OCI-LY1 (cell line): ENCODE measurements around the gene STEAP1B.

Experiments used
- H2AFZ ChIP-seq: fragments of 200-600 bp; sonication (generic), shearing (Covaris generic); 2 replicates; pipeline ENCODE4 v1.6.0; 2014; ENCODE audit warnings: antibody characterized with exemption, mild to moderate bottlenecking, low read length
- H3F3A ChIP-seq: fragments of 200-600 bp; sonication (generic), shearing (Covaris generic); 2 replicates; pipeline ENCODE4 v1.6.0; 2014; ENCODE audit warnings: mild to moderate bottlenecking, antibody characterized with exemption, low read length, moderate library complexity; ENCODE audit not compliant: insufficient read depth
- H3K27ac ChIP-seq: fragments of 200-600 bp; sonication (generic); 2 replicates; pipeline ENCODE4 v1.5.1; 2014; ENCODE audit warnings: low read length, mixed run types, mild to moderate bottlenecking, low read depth; ENCODE audit not compliant: poor library complexity, severe bottlenecking
- H3K27me3 ChIP-seq: fragments of 200-600 bp; sonication (generic); 2 replicates; pipeline ENCODE4 v1.6.0; 2014; ENCODE audit warnings: antibody characterized with exemption, mild to moderate bottlenecking, low read length, moderate library complexity; ENCODE audit not compliant: insufficient read depth
- H3K36me3 ChIP-seq: fragments of 200-600 bp; sonication (generic); 2 replicates; pipeline ENCODE4 v1.6.1; 2014; ENCODE audit warnings: mild to moderate bottlenecking, antibody characterized with exemption, low read length, moderate library complexity, mixed read lengths; ENCODE audit not compliant: insufficient read depth
- H3K4me1 ChIP-seq: fragments of 200-600 bp; sonication (generic); 2 replicates; pipeline ENCODE4 v1.5.1; 2014; ENCODE audit warnings: mild to moderate bottlenecking, low read length, moderate library complexity; ENCODE audit not compliant: insufficient read depth, severe bottlenecking
- H3K4me2 ChIP-seq: fragments of 200-600 bp; sonication (generic), shearing (Covaris generic); 2 replicates; pipeline ENCODE4 v1.6.1; 2014; ENCODE audit warnings: low read length
- H3K4me3 ChIP-seq: fragments of 200-600 bp; sonication (generic); 2 replicates; pipeline ENCODE4 v1.5.1; 2014; ENCODE audit warnings: low read length, low read depth, mild to moderate bottlenecking, mixed read lengths; ENCODE audit not compliant: poor library complexity, severe bottlenecking
- H3K79me2 ChIP-seq: fragments of 200-600 bp; shearing (Covaris generic); 2 replicates; pipeline ENCODE4 v1.6.1; 2016; ENCODE audit warnings: mixed run types, low read length, mixed read lengths; ENCODE audit not compliant: insufficient read depth
- H3K9ac ChIP-seq: fragments of 200-600 bp; sonication (generic), shearing (Covaris generic); 2 replicates; pipeline ENCODE4 v1.6.1; 2014; ENCODE audit warnings: mild to moderate bottlenecking, low read length, mixed read lengths
- H3K9me2 ChIP-seq: fragments of 200-600 bp; sonication (generic), shearing (Covaris generic); 2 replicates; pipeline ENCODE4 v1.6.1; 2014; ENCODE audit warnings: low read depth, mild to moderate bottlenecking, low read length, mixed read lengths
- H3K9me3 ChIP-seq: fragments of 200-600 bp; shearing (Covaris generic); 2 replicates; pipeline ENCODE4 v1.6.1; 2014; ENCODE audit warnings: low read length, mixed read lengths
- H4K20me1 ChIP-seq: fragments of 200-600 bp; sonication (generic), shearing (Covaris generic); 2 replicates; pipeline ENCODE4 v1.6.0; 2016; ENCODE audit warnings: mild to moderate bottlenecking, low read length; ENCODE audit not compliant: insufficient read depth
- CTCF ChIP-seq: fragments of 200-600 bp; sonication (generic), shearing (Covaris generic); IDR thresholded peaks from 2 replicates; pipeline ENCODE4 v1.5.1; 2017; ENCODE audit warnings: mild to moderate bottlenecking, antibody characterized with exemption, low read length, moderate library complexity, mixed read lengths
- EZH2 ChIP-seq: fragments of 200-600 bp; sonication (generic), shearing (Covaris generic); IDR thresholded peaks from 2 replicates; pipeline ENCODE4 v1.8.0; 2017; ENCODE audit warnings: borderline replicate concordance, mixed run types, mild to moderate bottlenecking, antibody characterized with exemption, low read length, moderate library complexity, mixed read lengths

Gene STEAP1B

GRCh38 chr7:22371878-22372277 lies 128.1 kb downstream of the STEAP1B start:
- Histone ChIP-seq H3K4me1 (peaks cover 10% of the 10 kb centered on the region), H3K27ac (no peak overlapping the region), H3K9me2 (no peaks in the 10 kb centered on the region), H3K36me3 (no peaks in the 10 kb centered on the region), H2AFZ (no peak overlapping the region), H3K9ac (no peak overlapping the region), H3K79me2 (no peaks in the 10 kb centered on the region), H3K4me2 (no peak overlapping the region), H3K9me3 (no peaks in the 10 kb centered on the region), H3K4me3 (no peak overlapping the region), H4K20me1 (no peaks in the 10 kb centered on the region), H3F3A (no peaks in the 10 kb centered on the region), H3K27me3 (no peaks in the 10 kb centered on the region)
- TF ChIP-seq CTCF (no peak), EZH2 (no peak)
